Fibroblast of pulmonary artery (primary cell): ENCODE measurements around the gene PTDSS2.

ENCODE experiments used
- DNase-seq: peaks from one replicate; pipeline ENCODE4 v3.0.0-alpha.2; 2010; ENCODE audit warnings: low read depth
- H3K4me3 ChIP-seq: replicated peaks from 2 replicates; pipeline ENCODE4 v1.5.1; 2011; ENCODE audit warnings: low read depth, mild to moderate bottlenecking, control low read depth, low read length, moderate library complexity
- TF ChIP-seq, protein P1 (sequence below): IDR thresholded peaks from 2 replicates; pipeline ENCODE4 v1.5.1; 2011; ENCODE audit warnings: mild to moderate bottlenecking, control low read depth, low read length, inconsistent platforms; ENCODE audit errors: missing control alignments

PTDSS2 gene

GRCh38 chr11:534396-535209 lies 84.5 kb downstream of the PTDSS2 start:
- peak overlapping the region; percentile 72 for H3K4me3 ChIP-seq
- no peak for DNase-seq
- TF ChIP-seq, protein P1, sequence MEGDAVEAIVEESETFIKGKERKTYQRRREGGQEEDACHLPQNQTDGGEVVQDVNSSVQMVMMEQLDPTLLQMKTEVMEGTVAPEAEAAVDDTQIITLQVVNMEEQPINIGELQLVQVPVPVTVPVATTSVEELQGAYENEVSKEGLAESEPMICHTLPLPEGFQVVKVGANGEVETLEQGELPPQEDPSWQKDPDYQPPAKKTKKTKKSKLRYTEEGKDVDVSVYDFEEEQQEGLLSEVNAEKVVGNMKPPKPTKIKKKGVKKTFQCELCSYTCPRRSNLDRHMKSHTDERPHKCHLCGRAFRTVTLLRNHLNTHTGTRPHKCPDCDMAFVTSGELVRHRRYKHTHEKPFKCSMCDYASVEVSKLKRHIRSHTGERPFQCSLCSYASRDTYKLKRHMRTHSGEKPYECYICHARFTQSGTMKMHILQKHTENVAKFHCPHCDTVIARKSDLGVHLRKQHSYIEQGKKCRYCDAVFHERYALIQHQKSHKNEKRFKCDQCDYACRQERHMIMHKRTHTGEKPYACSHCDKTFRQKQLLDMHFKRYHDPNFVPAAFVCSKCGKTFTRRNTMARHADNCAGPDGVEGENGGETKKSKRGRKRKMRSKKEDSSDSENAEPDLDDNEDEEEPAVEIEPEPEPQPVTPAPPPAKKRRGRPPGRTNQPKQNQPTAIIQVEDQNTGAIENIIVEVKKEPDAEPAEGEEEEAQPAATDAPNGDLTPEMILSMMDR, result no peak

- DNase-seq, result no peak
- TF ChIP-seq, protein P1, result no peak
- peak overlapping the region; percentile 72 for H3K4me3 ChIP-seq
These were observed 85.1 kb downstream of the PTDSS2 start for GRCh38 chr11:535210-535518.

DNA sequence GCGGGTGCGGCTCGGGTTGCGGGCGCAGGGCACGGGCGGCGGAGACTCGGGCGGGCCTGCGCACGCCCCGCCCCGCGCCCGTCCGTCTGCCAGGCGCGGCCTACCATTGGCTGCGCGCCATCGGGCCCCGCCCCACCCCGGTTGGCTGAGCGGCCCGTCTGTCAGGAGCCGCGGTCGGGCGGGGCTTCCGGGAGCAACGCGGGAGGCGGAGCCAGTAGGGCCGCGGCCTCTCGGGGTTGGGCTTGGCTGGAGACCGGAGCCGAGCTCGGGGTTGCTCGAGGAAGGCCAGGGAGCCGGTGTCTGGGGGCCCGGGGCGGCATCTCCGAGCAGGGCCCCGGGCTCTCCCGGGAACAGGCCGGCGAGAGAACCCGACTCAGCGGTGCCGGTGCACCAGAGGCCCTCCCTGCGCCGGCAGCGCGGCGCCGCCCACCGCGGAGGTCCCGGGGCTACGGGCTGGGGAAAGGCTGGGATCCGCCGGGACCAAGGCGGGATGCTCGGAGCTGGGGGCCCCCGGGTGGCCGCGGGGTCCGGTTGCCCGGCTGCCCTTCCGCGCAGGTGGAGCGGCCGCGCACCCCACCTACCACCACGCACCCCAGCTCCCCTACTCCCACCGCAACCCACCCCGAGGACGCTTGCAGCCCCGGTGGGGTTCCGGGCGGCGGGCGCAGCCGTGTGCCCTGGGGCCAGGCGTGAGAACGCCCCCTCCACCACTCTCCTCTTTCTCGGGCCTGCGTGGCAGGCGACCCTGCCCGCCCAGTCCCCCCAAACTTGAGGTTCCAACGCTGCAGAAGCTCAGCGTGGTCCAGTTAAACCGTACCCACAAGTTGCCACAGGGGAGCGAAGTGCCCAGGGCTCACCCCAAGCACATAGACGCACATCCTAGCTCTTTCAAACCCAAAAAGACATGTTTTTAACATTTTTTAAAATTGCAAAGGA lies 85.7 kb downstream of the PTDSS2 start, which contains the start of gene HRAS:
Gene HRAS, minus strand, starts transcription at position 58 of the 936 bp plus-strand sequence.
- TF ChIP-seq, protein P1, result no peak
- DNase-seq, result peak; percentile 95

GRCh38 chr11:536841-537621 lies 87.0 kb downstream of the PTDSS2 start, which contains the start of gene LRRC56:
LRRC56 (plus strand) TSS chr11:537527; CDS start chr11:540685, 3,158 bp downstream.
- TF ChIP-seq, protein P1, result no peak
- peak within 1 kb of the TSS; percentile 34 for H3K4me3 ChIP-seq
- peak; percentile 77 for DNase-seq

More for the DNA sequence above, 85.7 kb downstream of the PTDSS2 start, which contains the start of gene HRAS:
- H3K4me3 ChIP-seq, result peak within 1 kb of the TSS; percentile 72

- peak overlapping the region; percentile 34 for H3K4me3 ChIP-seq
- TF ChIP-seq, protein P1, result no peak
- no peak for DNase-seq
These were observed 87.7 kb downstream of the PTDSS2 start for GRCh38 chr11:537622-538430.
